Activated CD4-positive, alpha-beta T cell treated with anti-CD3 and anti-CD28 coated beads for 48 hours (primary cell): ENCODE results near the gene SCN1B.
"Not testable (repeated sequence)": the region's sequence is repeated elsewhere in the genome, so short reads cannot be mapped to it uniquely, and the experiment has no call there.

Experiments used
- DNase-seq: peaks from one replicate; pipeline ENCODE4 v3.0.0-alpha.2; 2020

The SCN1B gene

GRCh38 chr19:35019144-35019543 is 11.1 kb upstream of the SCN1B start:
- no peak for DNase-seq

- no peak for DNase-seq
These were observed 9.3 kb upstream of the SCN1B start for GRCh38 chr19:35021016-35021415.

DNA sequence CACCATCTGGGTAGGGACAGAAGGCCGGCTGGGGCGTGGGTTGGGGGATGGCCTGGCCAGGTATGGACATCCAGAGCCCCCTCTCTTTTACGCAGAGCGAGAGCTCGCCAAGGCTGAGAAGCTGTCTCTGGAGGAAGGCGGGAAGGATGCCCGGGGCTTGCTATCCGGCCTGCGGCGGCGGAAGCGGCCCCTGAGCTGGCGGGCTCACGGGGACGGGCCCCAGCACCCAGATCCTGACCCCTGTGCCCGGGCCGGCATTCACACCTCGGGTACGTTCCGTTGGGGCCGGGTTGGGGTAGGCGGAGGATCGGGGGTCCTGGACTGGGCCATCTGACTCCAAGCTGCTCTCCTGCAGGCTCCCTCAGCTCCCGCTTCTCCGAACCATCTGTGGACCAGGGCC is 8.7 kb upstream of the SCN1B start:
- DNase-seq: no peak

- DNase-seq: no peak
These were observed 7.8 kb upstream of the SCN1B start for GRCh38 chr19:35022460-35022859.

DNA sequence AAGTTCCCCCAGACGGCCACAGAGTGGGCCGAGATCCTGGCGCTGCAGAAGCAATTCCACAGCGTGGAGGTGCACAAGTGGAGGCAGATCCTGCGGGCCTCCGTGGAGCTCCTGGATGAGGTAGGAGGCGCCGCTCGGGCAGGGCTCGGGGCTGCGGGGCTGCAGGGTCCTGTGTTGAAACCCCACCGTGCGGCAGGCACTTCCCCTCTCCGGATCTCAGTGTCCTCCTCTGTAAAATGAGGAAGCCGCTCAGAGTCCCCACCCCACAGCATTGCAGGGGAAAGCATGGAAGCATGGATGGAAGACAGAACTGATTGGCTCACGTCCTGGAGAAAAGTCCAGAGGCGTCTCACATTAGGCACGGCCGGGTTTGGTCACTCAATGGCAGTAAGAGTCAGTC is 6.8 kb upstream of the SCN1B start:
- no peak for DNase-seq

DNA sequence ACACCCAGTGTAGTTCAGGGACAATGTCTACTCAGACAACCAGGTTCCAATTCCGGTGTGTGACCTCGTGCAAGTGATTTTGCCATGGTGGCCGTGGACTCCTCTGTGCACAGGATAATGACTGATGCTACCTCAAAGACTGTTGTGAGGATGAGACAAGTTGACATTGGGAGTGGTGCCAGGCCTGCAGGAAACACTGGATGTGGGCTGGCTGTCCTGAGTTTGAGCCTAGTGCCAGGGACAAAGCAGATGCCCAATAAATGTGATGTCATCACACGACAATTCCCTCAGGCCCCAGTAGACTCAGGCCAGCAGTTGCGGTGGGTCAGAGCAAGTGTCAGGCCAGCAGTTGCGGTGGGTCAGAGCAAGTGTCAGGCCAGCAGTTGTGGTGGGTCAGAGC is 6.2 kb upstream of the SCN1B start:
- DNase-seq: no peak

GRCh38 chr19:35025969-35026368 is 4.3 kb upstream of the SCN1B start:
- DNase-seq: no peak

- no peak for DNase-seq
These were observed 3.9 kb upstream of the SCN1B start for GRCh38 chr19:35026418-35026817.

- DNase-seq: no peak
These were observed 3.3 kb upstream of the SCN1B start for GRCh38 chr19:35027009-35027408.

DNA sequence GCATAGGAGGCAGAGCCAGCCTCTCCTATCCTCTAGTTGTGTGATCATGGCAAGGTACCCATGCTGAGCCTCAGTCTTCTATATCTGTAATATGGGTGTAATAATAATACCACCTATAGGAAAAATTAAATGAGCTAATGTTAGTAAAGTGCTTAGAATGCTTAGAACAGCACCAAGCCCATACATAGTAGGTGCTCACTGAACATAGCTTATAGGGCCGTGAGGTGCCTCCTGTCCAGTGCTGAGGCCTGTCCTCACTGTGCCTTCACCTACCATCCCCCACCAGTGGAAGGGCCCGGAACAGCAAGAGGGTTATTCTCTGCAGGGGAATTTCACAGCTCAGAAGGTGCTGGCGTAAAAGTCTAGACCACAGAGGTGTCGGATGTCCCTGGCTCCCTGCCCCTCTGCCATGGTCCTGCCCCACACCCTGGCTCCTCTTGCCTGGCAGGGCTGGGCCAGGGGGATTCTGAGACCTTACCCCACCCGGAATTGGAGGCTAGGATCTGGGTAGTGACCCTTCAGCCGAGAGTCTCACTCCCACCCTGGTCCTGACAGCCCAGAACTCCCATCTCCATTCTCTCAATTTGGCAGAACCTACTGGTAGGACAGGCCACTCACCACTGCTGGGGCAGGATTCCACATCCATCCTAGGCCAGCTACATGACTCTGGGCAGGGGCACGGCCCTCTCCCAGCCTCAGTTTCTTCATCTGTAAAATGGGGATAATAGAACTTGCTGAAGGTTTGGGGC is 2.2 kb upstream of the SCN1B start:
- DNase-seq: no peak

DNA sequence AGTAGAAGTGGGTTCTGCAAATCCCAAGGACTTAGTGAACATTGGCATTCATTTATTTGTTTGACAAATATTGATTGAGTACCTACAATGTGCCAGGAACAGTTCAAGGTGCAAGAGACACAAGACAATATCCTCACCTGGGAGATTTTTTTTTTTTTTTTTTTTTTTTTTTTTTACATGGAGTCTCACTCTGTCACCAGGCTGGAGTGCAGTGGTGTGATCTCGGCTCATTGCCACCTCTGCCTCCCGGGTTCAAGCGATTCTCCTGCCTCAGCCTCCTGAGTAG is 1.7 kb upstream of the SCN1B start:
- DNase-seq: not testable (repeated sequence)

DNA sequence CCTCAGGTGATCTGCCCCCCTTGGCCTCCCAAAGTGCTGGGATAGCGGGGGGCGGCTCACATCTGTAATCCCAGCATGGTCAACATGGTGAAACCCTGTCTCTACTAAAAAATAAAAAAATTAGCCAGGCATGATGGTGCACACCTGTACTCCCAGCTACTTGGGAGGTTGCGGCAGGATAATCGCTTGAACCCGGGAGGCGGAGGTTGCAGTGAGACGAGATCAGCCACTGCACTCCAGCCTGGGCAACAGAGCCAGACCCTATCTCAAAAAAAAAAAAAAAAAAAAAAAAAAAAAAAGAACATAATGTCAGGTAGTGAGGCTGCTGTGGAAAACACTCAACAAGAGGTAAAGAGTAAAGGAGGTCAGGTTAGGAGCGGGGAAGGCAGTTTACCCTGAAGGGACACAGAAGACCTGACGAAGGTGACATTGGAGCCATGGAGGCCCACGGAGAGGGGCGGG is 964 bp upstream of the SCN1B start:
- not testable (repeated sequence) for DNase-seq

DNA sequence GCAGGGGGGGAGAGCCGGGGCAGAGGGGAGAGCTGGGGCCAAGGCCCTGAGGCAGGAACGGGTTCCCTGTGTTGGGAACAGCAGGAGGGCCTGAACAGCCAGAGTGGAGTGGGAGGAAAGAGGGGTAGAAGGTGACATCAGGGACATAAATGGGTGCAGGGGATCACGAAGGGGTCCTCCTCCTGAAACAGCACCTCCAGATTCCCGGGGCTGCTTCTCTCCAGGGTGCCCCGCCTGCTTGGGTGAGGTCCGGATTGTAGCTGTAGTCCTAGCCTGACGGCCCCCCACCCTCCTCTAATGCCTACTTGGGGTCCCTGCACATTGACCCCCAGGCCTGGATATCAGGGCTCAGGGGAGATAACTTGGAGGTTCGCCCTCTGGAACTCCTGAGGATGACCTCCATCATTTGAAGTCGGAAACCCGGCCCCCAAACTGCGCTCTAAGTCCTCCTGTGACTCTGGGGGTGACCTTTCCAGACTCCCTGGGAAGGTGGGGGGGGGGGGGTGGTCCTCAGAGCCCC is 473 bp upstream of the SCN1B start:
- DNase-seq: peak; percentile 18

- no peak for DNase-seq
These were observed 1.0 kb downstream of the SCN1B start for GRCh38 chr19:35031072-35031881.

GRCh38 chr19:35032356-35032865 is 2.1 kb downstream of the SCN1B start:
- no peak for DNase-seq

DNA sequence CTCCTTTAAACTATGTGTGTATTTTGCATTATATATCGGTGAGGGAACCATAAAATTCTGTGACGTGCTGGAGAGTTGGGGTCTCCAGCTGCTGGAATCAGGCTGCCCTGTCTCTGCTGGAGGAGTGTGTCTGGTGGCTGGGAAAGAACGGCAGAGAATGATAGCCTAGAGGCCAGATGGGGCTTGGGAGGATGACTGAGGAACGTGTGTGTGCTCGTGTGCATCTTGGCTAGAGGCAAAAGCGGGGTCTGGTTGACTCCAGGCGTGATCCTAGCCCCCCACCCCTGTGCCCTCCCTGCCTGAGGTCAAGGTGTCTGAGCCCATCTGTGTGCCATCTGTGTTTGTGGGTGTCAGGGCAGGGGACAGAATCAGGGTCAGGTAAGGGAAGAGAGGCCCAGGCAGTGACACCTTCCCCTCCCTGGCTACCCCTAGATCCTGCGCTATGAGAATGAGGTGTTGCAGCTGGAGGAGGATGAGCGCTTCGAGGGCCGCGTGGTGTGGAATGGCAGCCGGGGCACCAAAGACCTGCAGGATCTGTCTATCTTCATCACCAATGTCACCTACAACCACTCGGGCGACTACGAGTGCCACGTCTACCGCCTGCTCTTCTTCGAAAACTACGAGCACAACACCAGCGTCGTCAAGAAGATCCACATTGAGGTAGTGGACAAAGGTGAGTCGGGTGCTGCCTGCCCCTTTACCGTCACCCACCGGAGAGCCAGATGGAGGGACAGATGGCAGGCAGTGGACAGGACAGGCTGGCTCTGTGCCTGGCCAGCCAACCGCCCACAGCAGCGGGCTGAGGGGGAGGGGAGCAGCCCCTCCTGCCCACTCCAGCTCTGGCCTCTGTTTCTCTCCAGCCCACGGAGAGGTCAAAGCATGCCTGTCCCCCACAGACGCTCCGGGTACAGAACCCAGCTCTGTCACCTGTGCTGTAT is 3.1 kb downstream of the SCN1B start:
- no peak for DNase-seq

GRCh38 chr19:35034005-35034502 is 3.8 kb downstream of the SCN1B start:
- DNase-seq: no peak

DNA sequence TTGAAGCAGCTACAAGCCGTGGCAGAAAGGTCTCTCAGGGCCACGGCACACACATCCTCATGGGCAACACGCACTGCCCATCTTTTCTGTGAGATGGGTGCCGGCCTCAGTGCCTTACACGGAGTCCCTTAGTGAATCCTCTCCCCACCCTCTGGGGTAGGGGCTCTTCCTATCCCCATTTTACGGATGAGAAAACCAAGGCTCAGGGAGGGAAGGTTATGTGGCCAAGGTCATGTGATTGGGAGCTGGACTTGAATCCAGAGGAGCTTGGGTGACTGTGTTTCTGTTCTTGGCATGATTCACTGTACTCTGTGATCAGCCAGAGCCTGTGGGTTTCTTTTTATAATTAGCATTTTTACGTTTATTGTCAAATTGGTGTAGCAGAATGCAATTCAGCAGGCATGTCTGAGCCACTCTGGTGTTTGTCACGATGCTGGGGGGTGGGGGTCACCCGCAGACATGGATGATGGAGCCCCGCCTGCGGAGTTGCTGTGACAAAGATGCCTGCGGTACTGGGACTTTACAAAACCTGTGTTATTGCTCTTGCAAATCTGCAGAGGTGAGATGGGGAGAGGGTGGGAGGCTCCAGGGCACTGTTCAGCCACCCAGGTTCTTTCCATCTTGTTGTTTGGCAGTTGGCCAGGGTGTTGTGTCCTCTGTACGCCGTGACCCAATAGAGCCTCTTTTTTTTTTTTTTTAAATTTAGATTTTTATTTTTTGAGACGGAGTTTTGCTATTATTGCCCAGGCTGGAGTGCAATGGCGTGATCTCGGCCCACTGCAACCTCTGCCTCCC is 4.5 kb downstream of the SCN1B start:
- no peak for DNase-seq

- DNase-seq: no peak
These were observed 7.7 kb downstream of the SCN1B start for GRCh38 chr19:35037716-35038622.

- no peak for DNase-seq
These were observed 8.6 kb downstream of the SCN1B start for GRCh38 chr19:35038623-35039512.
